ENCODE measurements around the gene NDUFS8. TPM values are rescaled to one million over a fixed set of nuclear protein-coding genes. Genes with fewer than 3 reads are reported as not detected.

Gene NDUFS8
- total and polyA plus RNA-seq, 4 donors = 61.2 to 148 (median 106) TPM

GRCh38 chr11:68081691-68082090, 51.2 kb downstream of the NDUFS8 start:
- Histone ChIP-seq H3K27me3 (ENCODE audit: control insufficient read depth in 4 of 4, insufficient read depth in 4 of 4, low read length in 3 of 4) (no peaks in the 10 kb centered on the region), H3K9me3 (ENCODE audit: control insufficient read depth in 4 of 4, low read length in 3 of 4) (no peaks in the 10 kb centered on the region), H3K9ac (ENCODE audit: low read depth in 1 of 2, low read length in 2 of 2) (no peak overlapping the region), H3K4me3 (ENCODE audit: low read depth in 1 of 3, low read length in 3 of 3) (no peak overlapping the region), H3K36me3 (ENCODE audit: control insufficient read depth in 4 of 4, insufficient read depth in 3 of 4, low read depth in 1 of 4, low read length in 3 of 4) (peaks cover 3 to 7% (median 4%) of the 10 kb centered on the region in 4 donors), H3K4me1 (ENCODE audit: control insufficient read depth in 4 of 4, insufficient read depth in 4 of 4, low read length in 3 of 4) (peaks cover 0 to 20% (median 11%) of the 10 kb centered on the region in 4 donors), H3K27ac (ENCODE audit: low read depth in 1 of 2, low read length in 2 of 2) (no peak overlapping the region)
- TF ChIP-seq YY1 (IDR thresholded peaks at IDR 0.05) (no peak), HNF4A (conservative IDR thresholded peaks at IDR 0.05) (peak in 1 of 2 donors; percentile 38), JUND (IDR thresholded peaks at IDR 0.05) (no peak), RAD21 (IDR thresholded peaks at IDR 0.05) (peak in 1 of 2 donors; percentile 58), FOXA2 (IDR thresholded peaks at IDR 0.05) (peak; percentile 73), RXRA (IDR thresholded peaks at IDR 0.05) (peak; percentile 32 to 53), ZBTB33 (IDR thresholded peaks at IDR 0.05) (no peak), HNF4G (IDR thresholded peaks at IDR 0.05) (no peak)
- 35% methylated on average over 9 of the region's 9 CpGs for WGBS
- no peak for DNase-seq (ENCODE audit: low spot score)

GRCh38 chr11:68082481-68082880, 52.0 kb downstream of the NDUFS8 start:
- H3K27me3 ChIP-seq (ENCODE audit: control insufficient read depth in 4 of 4, insufficient read depth in 4 of 4, low read length in 3 of 4) = no peaks in the 10 kb centered on the region
- WGBS = 34% methylated on average over 3 of the region's 3 CpGs
- peaks cover 3 to 7% (median 4%) of the 10 kb centered on the region in 4 donors for H3K36me3 ChIP-seq (ENCODE audit: control insufficient read depth in 4 of 4, insufficient read depth in 3 of 4, low read depth in 1 of 4, low read length in 3 of 4)
- TF ChIP-seq JUND (IDR thresholded peaks at IDR 0.05) (no peak), MAX (IDR thresholded peaks at IDR 0.05) (no peak), HNF4G (IDR thresholded peaks at IDR 0.05) (peak; percentile 11), SP1 (IDR thresholded peaks at IDR 0.05) (no peak), TAF1 (conservative IDR thresholded peaks at IDR 0.05) (no peak), REST (IDR thresholded peaks at IDR 0.05) (no peak), CTCF (IDR thresholded peaks at IDR 0.05; ENCODE audit: low read depth, low read length, missing input control) (no peak)
- H3K27ac ChIP-seq (ENCODE audit: low read depth in 1 of 2, low read length in 2 of 2) = no peak overlapping the region
- H3K9me3 ChIP-seq (ENCODE audit: control insufficient read depth in 4 of 4, low read length in 3 of 4) = no peaks in the 10 kb centered on the region
- no peak for DNase-seq (ENCODE audit: low spot score)
- H3K4me1 ChIP-seq (ENCODE audit: control insufficient read depth in 4 of 4, insufficient read depth in 4 of 4, low read length in 3 of 4) = peaks cover 0 to 14% (median 8%) of the 10 kb centered on the region in 4 donors
- H3K4me3 ChIP-seq (ENCODE audit: low read depth in 1 of 3, low read length in 3 of 3) = no peak overlapping the region
- no peak overlapping the region for H3K9ac ChIP-seq (ENCODE audit: low read depth in 1 of 2, low read length in 2 of 2)

All from liver (tissue), 9 donors.